Stimulated activated CD8-positive, alpha-beta memory T cell treated with anti-CD3 and anti-CD28 coated beads, Interleukin-7, amount 100 ng/mL, for 4 hours (primary cell): ENCODE data around the gene OR2H1.
"Not testable (repeated sequence)": the region's sequence is repeated elsewhere in the genome, so short reads cannot be mapped to it uniquely, and the experiment has no call there.

Experiments used
- DNase-seq, 2 donors: peaks; one replicate each; pipeline ENCODE4 v3.0.0-alpha.2; 2020; ENCODE audit warnings: low read depth in 2 of 2

Gene OR2H1

GRCh38 chr6:29456971-29457370, at the start of gene OR2H1, which contains the start of gene OR11A1:
Gene OR2H1, plus strand, starts transcription at chr6:29457155. Its CDS starts 4,615 bp downstream, at chr6:29461770.
Gene OR11A1, minus strand, starts transcription at chr6:29457071. Its CDS starts 29,430 bp downstream, at chr6:29427641.
- DNase-seq, result no peak

GRCh38 chr6:29414588-29414987, 42.4 kb upstream of the OR2H1 start, which contains the start of gene OR12D1:
Gene OR12D1, plus strand, starts transcription at chr6:29414928.
- DNase-seq, result no peak

- DNase-seq, result no peak
Observed at GRCh38 chr6:29419516-29419915, 37.4 kb upstream of the OR2H1 start.

GRCh38 chr6:29424168-29424567, 32.8 kb upstream of the OR2H1 start:
- DNase-seq, result no peak

DNA sequence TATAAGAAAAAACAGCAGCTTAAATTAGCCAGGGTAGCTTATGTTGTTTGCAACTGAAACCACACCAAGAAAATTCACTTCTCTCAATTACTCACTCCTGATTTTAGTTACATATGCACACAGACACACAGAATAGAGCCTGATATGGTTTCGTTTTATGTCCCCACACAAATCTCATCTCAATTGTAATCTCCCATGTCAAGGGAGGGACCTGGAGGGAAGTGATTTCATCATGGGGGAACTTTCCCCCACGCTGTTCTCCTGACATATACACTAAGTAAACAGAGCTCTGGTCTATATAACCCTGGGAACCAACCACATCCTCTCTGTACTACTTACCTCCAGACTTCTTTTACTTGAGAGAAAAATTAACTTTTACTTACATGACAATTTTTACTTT, 32.4 kb upstream of the OR2H1 start:
- DNase-seq, result no peak

DNA sequence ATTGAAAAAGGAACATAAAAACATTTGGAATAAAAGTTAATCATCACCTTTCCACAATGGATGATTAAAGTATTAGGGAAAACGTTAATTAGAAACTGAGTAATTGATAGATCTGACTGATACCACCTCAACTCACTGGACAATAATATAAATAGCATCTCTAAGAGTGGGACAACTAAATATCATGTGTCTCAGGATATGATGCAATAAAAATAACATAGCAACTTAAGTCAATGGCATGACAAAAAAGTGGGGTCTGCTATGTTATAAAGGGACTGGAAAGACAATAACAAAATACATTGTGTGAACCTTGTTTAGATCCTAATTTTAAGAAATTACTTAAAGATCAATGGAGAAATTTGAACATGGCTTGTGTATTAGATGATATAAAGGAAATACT, 31.9 kb upstream of the OR2H1 start:
- DNase-seq, result no peak

DNA sequence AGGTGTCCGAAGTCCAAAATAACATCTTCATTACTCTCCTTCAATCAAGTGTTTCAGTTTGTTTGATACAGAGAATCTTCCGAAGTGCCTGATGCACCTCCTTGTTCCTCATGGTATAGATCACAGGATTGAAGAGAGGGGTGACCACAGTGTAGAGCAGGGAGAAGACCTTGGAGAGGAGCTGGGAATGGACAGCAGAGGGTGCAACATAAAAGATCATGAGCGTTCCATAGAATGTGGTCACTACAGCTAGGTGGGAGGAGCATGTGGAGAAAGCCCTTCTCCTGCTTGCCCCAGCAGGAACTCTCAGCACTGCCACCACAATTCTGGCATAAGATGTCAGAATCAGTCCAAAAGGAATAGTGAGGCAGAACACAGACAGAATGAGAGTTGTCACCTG, 30.3 kb upstream of the OR2H1 start:
- no peak for DNase-seq

- not testable (repeated sequence) for DNase-seq
Observed at GRCh38 chr6:29436730-29437129, 20.2 kb upstream of the OR2H1 start.

DNA sequence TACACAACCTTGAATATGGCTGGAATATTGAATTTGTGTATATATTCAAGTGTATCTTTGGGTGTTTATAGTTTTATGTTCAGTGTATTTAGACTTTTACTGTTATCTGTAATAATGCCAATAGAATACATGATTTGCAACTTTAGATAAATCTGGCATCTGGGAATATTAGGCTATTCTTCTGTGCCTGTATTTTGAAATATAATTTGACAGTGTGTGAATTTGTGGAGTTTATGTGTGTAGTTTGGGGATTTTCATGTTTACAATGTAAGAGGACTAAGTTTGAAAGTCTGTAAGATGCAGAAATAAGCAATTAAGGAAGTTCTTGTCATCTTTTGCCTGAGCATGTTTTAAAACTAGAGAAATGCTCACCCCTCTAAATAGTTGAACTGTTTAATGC, 17.9 kb upstream of the OR2H1 start, which contains the start of gene OR10C1:
OR10C1 (plus strand) TSS at position 301 of the 400 bp plus-strand sequence. CDS start 710 bp downstream, outside the sequence.
- DNase-seq, result no peak

DNA sequence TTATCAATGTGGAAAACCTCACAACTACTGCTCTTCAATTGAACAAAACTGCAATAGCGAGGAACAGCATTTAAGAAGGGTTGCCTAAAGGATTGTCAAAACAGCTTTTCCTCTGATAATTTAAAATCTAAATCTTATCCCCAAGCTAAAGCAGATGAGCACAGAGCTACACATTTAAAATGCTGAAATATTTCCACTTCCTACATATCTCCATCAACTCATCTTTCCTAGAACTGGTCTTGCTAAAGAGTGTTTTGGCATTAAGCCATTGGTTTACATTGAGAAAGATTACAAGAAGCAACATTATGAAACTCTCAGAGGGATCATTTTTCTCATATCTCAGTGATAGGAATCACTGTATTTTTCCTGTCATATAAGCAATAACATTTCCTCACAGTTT, 14.2 kb upstream of the OR2H1 start:
- DNase-seq, result no peak

DNA sequence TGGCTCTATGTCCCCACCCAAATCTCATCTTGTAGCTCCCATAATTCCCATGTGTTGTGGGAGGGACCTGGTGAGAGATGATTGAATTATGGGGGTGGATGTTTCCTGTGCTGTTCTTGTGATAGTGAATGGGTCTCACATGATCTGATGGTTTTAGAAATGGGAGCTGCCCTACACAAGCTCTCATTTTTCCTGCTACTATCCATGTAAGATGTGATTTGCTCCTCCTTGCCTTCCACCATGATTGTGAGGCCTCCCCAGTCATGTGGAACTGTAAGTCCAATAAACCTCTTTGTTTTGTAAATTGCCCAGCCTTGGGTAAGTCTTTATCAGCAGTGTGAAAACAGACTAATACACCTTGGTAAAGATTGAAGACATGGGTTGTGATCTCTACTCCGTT, 12.9 kb upstream of the OR2H1 start:
- DNase-seq, result not testable (repeated sequence)

- DNase-seq, result no peak
Observed at GRCh38 chr6:29447670-29448069, 9.3 kb upstream of the OR2H1 start.

GRCh38 chr6:29451471-29452193, 5.3 kb upstream of the OR2H1 start:
- DNase-seq, result no peak

DNA sequence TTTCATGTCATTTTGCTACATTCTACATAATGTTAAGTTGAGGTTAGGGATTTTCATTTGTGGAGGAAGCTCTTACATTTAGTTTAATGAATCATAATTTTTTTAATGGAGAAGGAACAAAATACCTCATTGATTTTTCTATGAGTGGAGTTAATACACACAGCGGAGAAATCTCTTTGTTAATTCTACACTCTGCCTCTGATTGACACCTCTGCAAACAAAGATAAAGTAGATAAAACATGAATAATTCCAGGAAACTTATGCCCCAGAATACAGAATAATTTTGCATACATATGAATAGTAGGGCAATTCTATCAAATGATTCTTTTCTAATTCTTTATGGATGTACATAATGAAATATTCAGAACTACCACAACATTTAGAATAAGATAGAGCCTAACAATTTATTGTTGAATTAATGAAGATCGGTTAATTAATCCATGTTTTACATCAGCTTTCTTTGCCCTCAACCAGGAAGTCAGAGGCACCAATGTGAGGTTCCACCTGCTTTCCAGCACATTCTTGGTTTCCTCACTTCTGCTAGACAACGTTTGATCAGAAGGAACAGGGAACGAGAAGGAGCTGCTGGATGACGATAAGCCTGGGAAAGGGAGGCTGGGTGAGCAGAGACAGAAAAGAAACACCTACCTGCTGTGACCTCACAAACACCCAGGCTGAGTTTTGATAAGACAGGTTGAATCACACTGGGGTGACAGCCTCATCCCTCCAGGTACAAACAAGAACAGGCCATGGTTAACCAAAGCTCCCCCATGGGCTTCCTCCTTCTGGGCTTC, 4.3 kb downstream of the OR2H1 start:
- DNase-seq, result no peak

GRCh38 chr6:29462022-29462421, 5.1 kb downstream of the OR2H1 start:
- DNase-seq, result no peak

GRCh38 chr6:29465279-29465678, 8.3 kb downstream of the OR2H1 start:
- no peak for DNase-seq

- no peak for DNase-seq
Observed at GRCh38 chr6:29465801-29466200, 8.8 kb downstream of the OR2H1 start.

- no peak for DNase-seq
Observed at GRCh38 chr6:29466241-29466640, 9.3 kb downstream of the OR2H1 start.

DNA sequence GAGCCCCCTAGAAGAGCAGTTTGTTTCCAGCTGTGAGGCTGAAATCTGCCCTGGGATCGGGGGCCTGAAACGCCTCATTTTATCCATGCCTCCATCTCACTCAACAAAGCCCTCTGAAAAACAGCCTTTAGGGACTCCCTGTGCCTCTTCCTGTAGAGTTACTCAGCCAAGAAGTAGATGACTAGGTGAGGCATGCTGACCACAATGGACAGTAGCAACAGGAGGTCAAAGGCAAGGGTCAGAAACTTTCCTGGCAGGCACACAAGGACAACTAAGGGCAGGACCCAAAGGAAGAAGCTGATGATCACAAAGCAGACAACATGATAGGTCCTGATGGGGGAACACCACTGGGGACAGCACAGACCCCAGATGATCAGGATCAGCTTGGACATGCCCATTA, 18.0 kb downstream of the OR2H1 start:
- no peak for DNase-seq

GRCh38 chr6:29477923-29478450, 21.0 kb downstream of the OR2H1 start:
- DNase-seq, result no peak

DNA sequence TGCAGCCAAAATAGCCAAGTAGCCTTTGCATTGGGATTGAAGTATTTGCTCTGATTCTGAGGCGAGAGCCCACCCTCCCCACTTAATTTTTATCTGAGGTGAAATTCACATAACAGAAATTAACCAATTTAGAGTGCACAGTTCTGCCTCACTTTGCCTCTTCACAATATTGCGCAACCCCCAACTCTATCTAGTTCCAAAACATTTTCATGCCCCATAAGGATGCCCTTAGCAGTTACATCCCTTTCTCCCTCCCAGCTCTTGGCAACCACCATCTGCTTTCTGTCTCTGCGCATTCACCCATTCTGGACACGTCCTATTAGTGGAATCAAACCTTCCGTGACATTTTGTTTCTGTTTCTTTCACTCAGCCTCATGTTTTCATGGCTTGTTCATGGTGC, 21.8 kb downstream of the OR2H1 start:
- no peak for DNase-seq

DNA sequence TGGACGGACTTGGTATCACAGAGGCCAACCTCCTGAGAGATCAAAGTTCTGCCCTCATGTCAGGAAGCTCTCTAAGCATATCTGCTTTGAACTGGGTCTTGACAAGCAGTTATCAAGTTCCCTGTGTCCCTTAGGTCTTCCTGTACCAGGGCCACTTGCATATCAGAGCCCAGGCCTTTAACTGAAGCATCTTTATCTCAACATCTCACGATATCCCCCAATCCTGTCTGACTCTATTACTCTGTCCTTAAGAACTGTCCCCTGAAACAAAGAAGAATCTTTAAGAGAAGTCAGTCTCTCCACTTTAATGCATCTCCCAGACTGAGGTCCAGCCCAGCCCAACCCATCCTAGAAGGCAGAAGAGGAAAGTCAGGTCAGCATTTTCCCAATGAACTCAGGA, 22.6 kb downstream of the OR2H1 start:
- no peak for DNase-seq

DNA sequence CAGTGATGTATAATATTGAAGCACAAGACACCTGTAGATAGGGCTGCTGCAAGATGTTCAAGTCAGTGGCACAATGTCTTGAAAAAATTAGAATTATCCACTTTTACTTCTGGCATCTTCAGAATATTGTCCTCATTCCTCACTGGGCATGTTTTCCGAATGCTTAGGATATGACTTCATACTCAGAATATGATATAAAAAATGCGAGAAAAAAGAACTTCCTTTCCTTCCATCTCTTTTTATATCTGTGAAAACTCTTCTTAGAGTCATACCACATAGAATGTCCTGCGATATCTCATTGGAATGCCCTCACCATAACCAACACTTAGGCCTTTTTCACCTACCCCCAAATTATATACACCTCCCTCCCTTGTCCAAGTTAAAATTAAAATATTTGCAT, 26.2 kb downstream of the OR2H1 start:
- no peak for DNase-seq
